Vagina (tissue), 2 donors: ENCODE measurements around the gene SLC25A24.

ENCODE experiments used
- POLR2A ChIP-seq, 2 donors: fragments of 450-650 bp; IDR thresholded peaks; one replicate each; pipeline ENCODE4 v1.6.1; 2017; ENCODE audit warnings: antibody characterized with exemption in 2 of 2, mild to moderate bottlenecking in 2 of 2, moderate library complexity in 2 of 2
- POLR2AphosphoS5 ChIP-seq, 2 donors: sonication (generic); formaldehyde crosslinking; IDR thresholded peaks; one replicate each; pipeline ENCODE4 v1.9.0; 2017; ENCODE audit warnings: antibody characterized with exemption in 2 of 2, mild to moderate bottlenecking in 2 of 2, low read depth in 1 of 2; ENCODE audit not compliant: insufficient read depth in 1 of 2
- TF ChIP-seq, protein P1 (sequence below), 3 experiments: fragments of 450-650 bp in 2 of 3; fragments of 200-600 bp in 1 of 3; sonication (generic) in 1 of 3; IDR thresholded peaks; one replicate each; pipeline ENCODE4 v1.5.1; 2017 to 2019; ENCODE audit warnings: antibody characterized with exemption in 3 of 3, mild to moderate bottlenecking in 2 of 3, moderate library complexity in 2 of 3

DNA sequence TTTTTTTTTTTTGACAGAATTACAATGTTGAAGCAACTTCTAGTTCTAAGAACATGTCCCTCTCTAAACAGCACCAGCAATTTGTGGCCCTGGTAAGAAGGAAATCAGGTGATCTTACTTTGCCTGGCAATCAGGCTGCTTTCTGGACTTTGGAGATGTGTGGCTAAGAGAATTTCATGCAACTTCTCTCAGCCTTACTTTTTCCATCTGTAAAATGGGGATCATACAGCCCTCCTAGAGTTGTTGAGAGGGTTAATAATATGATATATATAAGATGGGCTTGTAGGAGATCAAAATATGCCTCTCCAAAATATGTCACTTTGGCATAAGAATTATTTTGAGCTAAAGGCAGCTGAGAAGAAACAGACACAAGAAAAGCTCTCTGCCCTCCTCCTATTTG, 92.0 kb downstream of the SLC25A24 start:
- TF ChIP-seq POLR2A (IDR thresholded peaks at IDR 0.05), result no peak
- TF ChIP-seq, protein P1, sequence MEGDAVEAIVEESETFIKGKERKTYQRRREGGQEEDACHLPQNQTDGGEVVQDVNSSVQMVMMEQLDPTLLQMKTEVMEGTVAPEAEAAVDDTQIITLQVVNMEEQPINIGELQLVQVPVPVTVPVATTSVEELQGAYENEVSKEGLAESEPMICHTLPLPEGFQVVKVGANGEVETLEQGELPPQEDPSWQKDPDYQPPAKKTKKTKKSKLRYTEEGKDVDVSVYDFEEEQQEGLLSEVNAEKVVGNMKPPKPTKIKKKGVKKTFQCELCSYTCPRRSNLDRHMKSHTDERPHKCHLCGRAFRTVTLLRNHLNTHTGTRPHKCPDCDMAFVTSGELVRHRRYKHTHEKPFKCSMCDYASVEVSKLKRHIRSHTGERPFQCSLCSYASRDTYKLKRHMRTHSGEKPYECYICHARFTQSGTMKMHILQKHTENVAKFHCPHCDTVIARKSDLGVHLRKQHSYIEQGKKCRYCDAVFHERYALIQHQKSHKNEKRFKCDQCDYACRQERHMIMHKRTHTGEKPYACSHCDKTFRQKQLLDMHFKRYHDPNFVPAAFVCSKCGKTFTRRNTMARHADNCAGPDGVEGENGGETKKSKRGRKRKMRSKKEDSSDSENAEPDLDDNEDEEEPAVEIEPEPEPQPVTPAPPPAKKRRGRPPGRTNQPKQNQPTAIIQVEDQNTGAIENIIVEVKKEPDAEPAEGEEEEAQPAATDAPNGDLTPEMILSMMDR (IDR thresholded peaks at IDR 0.05), result no peak
- TF ChIP-seq POLR2AphosphoS5 (IDR thresholded peaks at IDR 0.05; ENCODE audit: insufficient read depth in 1 of 2, low read depth in 1 of 2), result no peak
